22Rv1 (cell line): ENCODE results near the gene IBTK.

Experiments
- H3K27ac ChIP-seq: fragments of 450-650 bp; 2 replicates; pipeline ENCODE4 v1.5.1; 2017
- ZFX ChIP-seq: fragments of 450-650 bp; IDR thresholded peaks from 2 replicates; pipeline ENCODE4 v1.6.1; 2017; ENCODE audit warnings: antibody characterized with exemption, borderline replicate concordance
- TF ChIP-seq, protein P1 (sequence below): fragments of 450-650 bp; IDR thresholded peaks from 2 replicates; pipeline ENCODE4 v1.5.1; 2017; ENCODE audit warnings: mild to moderate bottlenecking

Gene IBTK

DNA sequence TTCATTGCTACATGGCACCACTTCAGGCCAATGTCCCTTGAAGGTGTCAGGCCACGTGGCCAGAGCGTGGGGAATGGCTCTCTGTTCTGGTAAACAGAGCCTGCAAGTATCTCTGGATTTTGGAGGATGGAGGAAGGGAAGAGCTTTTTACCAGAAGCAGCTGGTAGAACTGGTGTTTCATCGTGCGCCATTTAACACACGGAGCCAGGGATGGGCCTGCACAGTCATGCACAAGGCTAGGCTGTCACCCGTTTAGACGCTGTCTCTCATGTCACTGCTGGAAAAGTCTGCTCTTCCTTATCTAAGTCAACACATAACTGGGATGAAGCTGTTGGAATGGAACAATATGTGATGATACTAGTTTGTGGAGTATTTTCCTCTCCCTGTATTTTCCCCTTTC lies 123.9 kb downstream of the IBTK start:
- TF ChIP-seq ZFX: no peak
- TF ChIP-seq, protein P1, sequence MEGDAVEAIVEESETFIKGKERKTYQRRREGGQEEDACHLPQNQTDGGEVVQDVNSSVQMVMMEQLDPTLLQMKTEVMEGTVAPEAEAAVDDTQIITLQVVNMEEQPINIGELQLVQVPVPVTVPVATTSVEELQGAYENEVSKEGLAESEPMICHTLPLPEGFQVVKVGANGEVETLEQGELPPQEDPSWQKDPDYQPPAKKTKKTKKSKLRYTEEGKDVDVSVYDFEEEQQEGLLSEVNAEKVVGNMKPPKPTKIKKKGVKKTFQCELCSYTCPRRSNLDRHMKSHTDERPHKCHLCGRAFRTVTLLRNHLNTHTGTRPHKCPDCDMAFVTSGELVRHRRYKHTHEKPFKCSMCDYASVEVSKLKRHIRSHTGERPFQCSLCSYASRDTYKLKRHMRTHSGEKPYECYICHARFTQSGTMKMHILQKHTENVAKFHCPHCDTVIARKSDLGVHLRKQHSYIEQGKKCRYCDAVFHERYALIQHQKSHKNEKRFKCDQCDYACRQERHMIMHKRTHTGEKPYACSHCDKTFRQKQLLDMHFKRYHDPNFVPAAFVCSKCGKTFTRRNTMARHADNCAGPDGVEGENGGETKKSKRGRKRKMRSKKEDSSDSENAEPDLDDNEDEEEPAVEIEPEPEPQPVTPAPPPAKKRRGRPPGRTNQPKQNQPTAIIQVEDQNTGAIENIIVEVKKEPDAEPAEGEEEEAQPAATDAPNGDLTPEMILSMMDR: no peak
- H3K27ac ChIP-seq: no peak overlapping the region
